ENCODE measurements around the gene TAPT1.

Gene TAPT1

GRCh38 chr4:16243285-16243684 lies 17.0 kb upstream of the TAPT1 start:
- DNase-seq: no peak

- DNase-seq: no peak
Measured at GRCh38 chr4:16240300-16240699, 14.0 kb upstream of the TAPT1 start.

GRCh38 chr4:16239086-16239485 lies 12.8 kb upstream of the TAPT1 start:
- DNase-seq: no peak

- no peak for DNase-seq
Measured at GRCh38 chr4:16238327-16238726, 12.1 kb upstream of the TAPT1 start.

- no peak for DNase-seq
Measured at GRCh38 chr4:16237715-16238114, 11.4 kb upstream of the TAPT1 start.

- DNase-seq: no peak
Measured at GRCh38 chr4:16236402-16237023, 10.2 kb upstream of the TAPT1 start.

- DNase-seq: no peak
Measured at GRCh38 chr4:16235209-16235608, 8.9 kb upstream of the TAPT1 start.

GRCh38 chr4:16233569-16234177 lies 7.4 kb upstream of the TAPT1 start:
- DNase-seq: no peak

- no peak for DNase-seq
Measured at GRCh38 chr4:16231570-16232245, 5.4 kb upstream of the TAPT1 start.

- DNase-seq: no peak
Measured at GRCh38 chr4:16230308-16230707, 4.0 kb upstream of the TAPT1 start.

GRCh38 chr4:16229604-16230003 lies 3.3 kb upstream of the TAPT1 start:
- no peak for DNase-seq

GRCh38 chr4:16227462-16227868 lies 1.2 kb upstream of the TAPT1 start:
- peak; percentile 34 for DNase-seq

GRCh38 chr4:16226816-16227461 lies 668 bp upstream of the TAPT1 start:
- DNase-seq: peak; percentile 73

- DNase-seq: no peak
Measured at GRCh38 chr4:16225167-16225862, 956 bp downstream of the TAPT1 start.

GRCh38 chr4:16224264-16225166 lies 1.8 kb downstream of the TAPT1 start:
- DNase-seq: no peak

- DNase-seq: no peak
Measured at GRCh38 chr4:16222957-16223527, 3.2 kb downstream of the TAPT1 start.

- DNase-seq: no peak
Measured at GRCh38 chr4:16218950-16219349, 7.3 kb downstream of the TAPT1 start.

- DNase-seq: no peak
Measured at GRCh38 chr4:16217300-16218051, 8.8 kb downstream of the TAPT1 start.

- no peak for DNase-seq
Measured at GRCh38 chr4:16213121-16213520, 13.2 kb downstream of the TAPT1 start.

- DNase-seq: no peak
Measured at GRCh38 chr4:16212138-16212782, 14.0 kb downstream of the TAPT1 start.

Measured in left hindlimb (tissue), 1 donor.